Epithelial cell of prostate (primary cell): ENCODE measurements around the gene KRTAP10-9.
"Not testable (repeated sequence)": the region's sequence is repeated elsewhere in the genome, so short reads cannot be mapped to it uniquely, and the experiment has no call there.

Source experiments
- DNase-seq: peaks from one replicate; pipeline ENCODE4 v3.0.0-alpha.2; 2011; ENCODE audit warnings: low read depth, low spot score
- H3K27ac ChIP-seq: fragments of 450-650 bp; 2 replicates; pipeline ENCODE4 v1.5.1; 2017; ENCODE audit warnings: mild to moderate bottlenecking

Gene KRTAP10-9

GRCh38 chr21:44626673-44627143 lies at the start of gene KRTAP10-9:
TSS of gene KRTAP10-9 (plus strand) at chr21:44627093. CDS start at chr21:44627172, 79 bp downstream.
- no peak within 1 kb of the TSS for H3K27ac ChIP-seq
- no peak for DNase-seq

- no peak overlapping the region for H3K27ac ChIP-seq
- no peak for DNase-seq
Observed at GRCh38 chr21:44578371-44579055, 48.4 kb upstream of the KRTAP10-9 start.

- no peak overlapping the region for H3K27ac ChIP-seq
- no peak for DNase-seq
Observed at GRCh38 chr21:44579056-44579832, 47.6 kb upstream of the KRTAP10-9 start.

GRCh38 chr21:44579833-44580144 lies 47.1 kb upstream of the KRTAP10-9 start:
- no peak for DNase-seq
- H3K27ac ChIP-seq, result no peak overlapping the region

- H3K27ac ChIP-seq, DNase-seq: not testable (repeated sequence)
Observed at GRCh38 chr21:44580231-44580821, 46.6 kb upstream of the KRTAP10-9 start, which contains the start of gene KRTAP10-5. TSS of gene KRTAP10-5 (minus strand) at chr21:44580604. CDS start at chr21:44580578, 26 bp downstream.

GRCh38 chr21:44581158-44581557 lies 45.7 kb upstream of the KRTAP10-9 start:
- H3K27ac ChIP-seq, result no peak overlapping the region
- DNase-seq, result no peak

- no peak for DNase-seq
- no peak overlapping the region for H3K27ac ChIP-seq
Observed at GRCh38 chr21:44582055-44582454, 44.8 kb upstream of the KRTAP10-9 start.

GRCh38 chr21:44583089-44583799 lies 43.6 kb upstream of the KRTAP10-9 start:
- DNase-seq, result no peak

GRCh38 chr21:44583800-44584147 lies 43.1 kb upstream of the KRTAP10-9 start:
- no peak overlapping the region for H3K27ac ChIP-seq
- no peak for DNase-seq

More at GRCh38 chr21:44583089-44583799, 43.6 kb upstream of the KRTAP10-9 start:
- no peak overlapping the region for H3K27ac ChIP-seq

- no peak for DNase-seq
- no peak overlapping the region for H3K27ac ChIP-seq
Observed at GRCh38 chr21:44585892-44586291, 41.0 kb upstream of the KRTAP10-9 start.

- DNase-seq, result no peak
- no peak overlapping the region for H3K27ac ChIP-seq
Observed at GRCh38 chr21:44589094-44589493, 37.8 kb upstream of the KRTAP10-9 start.

GRCh38 chr21:44589586-44590305 lies 37.1 kb upstream of the KRTAP10-9 start:
- no peak overlapping the region for H3K27ac ChIP-seq
- no peak for DNase-seq

- no peak overlapping the region for H3K27ac ChIP-seq
- DNase-seq, result no peak
Observed at GRCh38 chr21:44590311-44590721, 36.6 kb upstream of the KRTAP10-9 start.

GRCh38 chr21:44590897-44591800 lies 35.7 kb upstream of the KRTAP10-9 start:
- DNase-seq, H3K27ac ChIP-seq: not testable (repeated sequence)

- DNase-seq, H3K27ac ChIP-seq: not testable (repeated sequence)
Observed at GRCh38 chr21:44591801-44592130, 35.1 kb upstream of the KRTAP10-9 start.

- DNase-seq, result no peak
- no peak within 1 kb of the TSS for H3K27ac ChIP-seq
Observed at GRCh38 chr21:44592446-44593311, 34.2 kb upstream of the KRTAP10-9 start, which contains the start of gene KRTAP10-6. TSS of gene KRTAP10-6 (minus strand) at chr21:44592505. CDS start at chr21:44592484, 21 bp downstream.

GRCh38 chr21:44593598-44594405 lies 33.1 kb upstream of the KRTAP10-9 start:
- H3K27ac ChIP-seq, result no peak overlapping the region
- DNase-seq, result no peak
